ENCODE results near the gene TEX22. TPM values are rescaled to one million over a fixed set of nuclear protein-coding genes. Genes with fewer than 3 reads are reported as not detected.

The TEX22 gene
- total RNA-seq, 1 donor = 0.27 TPM

- TF ChIP-seq CTCF (IDR thresholded peaks at IDR 0.05; ENCODE audit: insufficient read depth, low read length) = no peak
- H3K4me3 ChIP-seq (ENCODE audit: low read depth, low read length) = no peak overlapping the region
- no peak for DNase-seq (ENCODE audit: low read depth)
Measured at GRCh38 chr14:105353136-105353535, 45.2 kb upstream of the TEX22 start.

- DNase-seq (ENCODE audit: low read depth) = no peak
- no peak for TF ChIP-seq CTCF (IDR thresholded peaks at IDR 0.05; ENCODE audit: insufficient read depth, low read length)
Measured at GRCh38 chr14:105354541-105354940, 43.8 kb upstream of the TEX22 start.

GRCh38 chr14:105355049-105355575, 43.2 kb upstream of the TEX22 start:
- TF ChIP-seq CTCF (IDR thresholded peaks at IDR 0.05; ENCODE audit: insufficient read depth, low read length) = no peak
- no peak for DNase-seq (ENCODE audit: low read depth)
- H3K4me3 ChIP-seq (ENCODE audit: low read depth, low read length) = no peak overlapping the region

More at GRCh38 chr14:105354541-105354940, 43.8 kb upstream of the TEX22 start:
- no peak overlapping the region for H3K4me3 ChIP-seq (ENCODE audit: low read depth, low read length)

- no peak for TF ChIP-seq CTCF (IDR thresholded peaks at IDR 0.05; ENCODE audit: insufficient read depth, low read length)
- no peak for DNase-seq (ENCODE audit: low read depth)
- no peak overlapping the region for H3K4me3 ChIP-seq (ENCODE audit: low read depth, low read length)
Measured at GRCh38 chr14:105355850-105356604, 42.3 kb upstream of the TEX22 start.

GRCh38 chr14:105356927-105357326, 41.4 kb upstream of the TEX22 start:
- DNase-seq (ENCODE audit: low read depth) = no peak
- TF ChIP-seq CTCF (IDR thresholded peaks at IDR 0.05; ENCODE audit: insufficient read depth, low read length) = no peak
- no peak overlapping the region for H3K4me3 ChIP-seq (ENCODE audit: low read depth, low read length)

- TF ChIP-seq CTCF (IDR thresholded peaks at IDR 0.05; ENCODE audit: insufficient read depth, low read length) = no peak
- H3K4me3 ChIP-seq (ENCODE audit: low read depth, low read length) = no peak overlapping the region
- no peak for DNase-seq (ENCODE audit: low read depth)
Measured at GRCh38 chr14:105357626-105358025, 40.7 kb upstream of the TEX22 start.

Data from fibroblast of the aortic adventitia (primary cell).